ENCODE results near the gene AHNAK2.

GRCh38 chr14:104935026-104935650 lies 43.0 kb downstream of the AHNAK2 start:
- TF ChIP-seq CTCF (IDR thresholded peaks at IDR 0.05) (no peak), POLR2A (IDR thresholded peaks at IDR 0.05) (no peak)

All from body of pancreas (tissue), 4 donors.